Measurements from ENCODE around the gene FAM229B.

FAM229B gene

DNA sequence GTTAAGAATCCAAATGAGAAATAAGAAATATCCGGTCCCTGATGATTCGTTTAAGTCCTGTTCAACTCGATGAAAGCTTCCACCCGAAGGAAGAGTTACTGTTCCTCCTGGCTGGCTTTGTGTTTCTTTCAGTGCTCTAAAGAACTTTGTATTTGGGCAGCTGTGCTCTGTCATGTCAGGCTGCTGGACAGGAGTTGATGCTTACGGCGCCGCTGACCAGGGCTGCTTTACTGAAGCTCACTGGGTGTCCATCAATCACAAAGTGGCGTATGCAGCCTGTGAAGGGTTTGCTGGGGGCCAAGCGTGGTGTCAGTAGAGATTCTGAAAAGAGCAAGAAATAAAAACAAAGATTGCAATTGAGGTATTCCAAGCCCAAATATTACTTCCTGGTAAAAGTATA, 21.9 kb downstream of the FAM229B start:
- Histone ChIP-seq H3K4me2 (no peak overlapping the region), H3K27me3 (ENCODE audit: insufficient read depth, low read depth) (no peaks in the 10 kb centered on the region), H3K79me2 (ENCODE audit: insufficient read depth, low read depth) (no peaks in the 10 kb centered on the region), H3K4me1 (ENCODE audit: low read depth, poor library complexity, severe bottlenecking) (no peaks in the 10 kb centered on the region), H3K36me3 (ENCODE audit: insufficient read depth) (no peaks in the 10 kb centered on the region), H3K27ac (no peak overlapping the region), H3K4me3 (IDR thresholded peaks at IDR 0.05; ENCODE audit: insufficient read depth, low read depth, low read length) (no peak overlapping the region), H3K9ac (no peak overlapping the region), H4K20me1 (ENCODE audit: insufficient read depth) (no peaks in the 10 kb centered on the region), H2AFZ (ENCODE audit: low read depth) (no peak overlapping the region)
- TF ChIP-seq, protein P1, sequence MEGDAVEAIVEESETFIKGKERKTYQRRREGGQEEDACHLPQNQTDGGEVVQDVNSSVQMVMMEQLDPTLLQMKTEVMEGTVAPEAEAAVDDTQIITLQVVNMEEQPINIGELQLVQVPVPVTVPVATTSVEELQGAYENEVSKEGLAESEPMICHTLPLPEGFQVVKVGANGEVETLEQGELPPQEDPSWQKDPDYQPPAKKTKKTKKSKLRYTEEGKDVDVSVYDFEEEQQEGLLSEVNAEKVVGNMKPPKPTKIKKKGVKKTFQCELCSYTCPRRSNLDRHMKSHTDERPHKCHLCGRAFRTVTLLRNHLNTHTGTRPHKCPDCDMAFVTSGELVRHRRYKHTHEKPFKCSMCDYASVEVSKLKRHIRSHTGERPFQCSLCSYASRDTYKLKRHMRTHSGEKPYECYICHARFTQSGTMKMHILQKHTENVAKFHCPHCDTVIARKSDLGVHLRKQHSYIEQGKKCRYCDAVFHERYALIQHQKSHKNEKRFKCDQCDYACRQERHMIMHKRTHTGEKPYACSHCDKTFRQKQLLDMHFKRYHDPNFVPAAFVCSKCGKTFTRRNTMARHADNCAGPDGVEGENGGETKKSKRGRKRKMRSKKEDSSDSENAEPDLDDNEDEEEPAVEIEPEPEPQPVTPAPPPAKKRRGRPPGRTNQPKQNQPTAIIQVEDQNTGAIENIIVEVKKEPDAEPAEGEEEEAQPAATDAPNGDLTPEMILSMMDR (conservative IDR thresholded peaks at IDR 0.05; ENCODE audit: low read depth, low read length), result no peak

DNA sequence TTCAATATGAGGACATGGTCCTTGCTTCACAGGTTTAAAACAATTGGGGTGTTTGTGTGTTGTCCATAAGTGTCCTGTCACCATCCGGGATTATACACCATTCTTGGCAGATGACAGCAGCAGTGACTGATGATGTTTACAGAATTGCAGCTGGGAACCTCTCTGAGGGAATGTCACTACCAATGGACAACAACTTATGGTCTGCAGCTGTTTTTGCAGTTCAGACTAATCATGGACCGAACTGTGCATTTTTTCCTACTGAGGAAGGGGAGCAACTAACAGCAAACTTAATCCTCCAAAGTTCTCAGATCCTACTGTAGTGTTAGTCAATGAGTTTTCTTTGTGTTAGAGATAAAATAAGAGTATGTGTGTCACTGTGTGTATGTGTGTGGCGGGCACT, 26.0 kb downstream of the FAM229B start:
- TF ChIP-seq, protein P1 (conservative IDR thresholded peaks at IDR 0.05; ENCODE audit: low read depth, low read length), result no peak
- H3K27ac ChIP-seq, result no peak overlapping the region
- no peaks in the 10 kb centered on the region for H4K20me1 ChIP-seq (ENCODE audit: insufficient read depth)
- H3K27me3 ChIP-seq (ENCODE audit: insufficient read depth, low read depth), result no peaks in the 10 kb centered on the region
- H3K4me2 ChIP-seq, result no peak overlapping the region
- H3K36me3 ChIP-seq (ENCODE audit: insufficient read depth), result no peaks in the 10 kb centered on the region
- H3K4me3 ChIP-seq (IDR thresholded peaks at IDR 0.05; ENCODE audit: insufficient read depth, low read depth, low read length), result no peak overlapping the region
- H3K9ac ChIP-seq, result no peak overlapping the region
- H3K4me1 ChIP-seq (ENCODE audit: low read depth, poor library complexity, severe bottlenecking), result peaks cover 10% of the 10 kb centered on the region
- no peaks in the 10 kb centered on the region for H3K79me2 ChIP-seq (ENCODE audit: insufficient read depth, low read depth)
- H2AFZ ChIP-seq (ENCODE audit: low read depth), result no peak overlapping the region

DNA sequence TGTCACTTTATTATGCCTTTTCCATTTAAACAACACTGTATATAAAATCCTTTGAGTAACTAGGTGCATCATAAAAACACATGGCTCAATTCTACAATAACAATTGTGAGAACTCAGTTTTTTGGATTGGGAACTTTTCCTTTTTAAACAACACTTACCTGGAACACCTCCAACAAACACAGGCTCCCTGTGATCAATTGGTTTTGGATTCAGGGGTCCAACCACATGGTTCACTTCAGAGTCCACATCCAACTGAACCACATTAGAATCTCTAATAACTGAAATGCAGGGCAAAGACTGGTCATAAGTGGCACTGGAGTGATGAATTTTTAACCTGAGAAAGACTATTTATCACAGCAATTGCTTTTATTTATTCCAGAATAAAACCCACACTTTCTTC, 26.5 kb downstream of the FAM229B start:
- no peaks in the 10 kb centered on the region for H4K20me1 ChIP-seq (ENCODE audit: insufficient read depth)
- TF ChIP-seq, protein P1 (conservative IDR thresholded peaks at IDR 0.05; ENCODE audit: low read depth, low read length), result no peak
- no peak overlapping the region for H2AFZ ChIP-seq (ENCODE audit: low read depth)
- H3K79me2 ChIP-seq (ENCODE audit: insufficient read depth, low read depth), result no peaks in the 10 kb centered on the region
- no peaks in the 10 kb centered on the region for H3K27me3 ChIP-seq (ENCODE audit: insufficient read depth, low read depth)
- H3K36me3 ChIP-seq (ENCODE audit: insufficient read depth), result no peaks in the 10 kb centered on the region
- H3K27ac ChIP-seq, result no peak overlapping the region
- H3K4me3 ChIP-seq (IDR thresholded peaks at IDR 0.05; ENCODE audit: insufficient read depth, low read depth, low read length), result no peak overlapping the region
- no peak overlapping the region for H3K4me2 ChIP-seq
- peaks cover 10% of the 10 kb centered on the region for H3K4me1 ChIP-seq (ENCODE audit: low read depth, poor library complexity, severe bottlenecking)
- no peak overlapping the region for H3K9ac ChIP-seq

DNA sequence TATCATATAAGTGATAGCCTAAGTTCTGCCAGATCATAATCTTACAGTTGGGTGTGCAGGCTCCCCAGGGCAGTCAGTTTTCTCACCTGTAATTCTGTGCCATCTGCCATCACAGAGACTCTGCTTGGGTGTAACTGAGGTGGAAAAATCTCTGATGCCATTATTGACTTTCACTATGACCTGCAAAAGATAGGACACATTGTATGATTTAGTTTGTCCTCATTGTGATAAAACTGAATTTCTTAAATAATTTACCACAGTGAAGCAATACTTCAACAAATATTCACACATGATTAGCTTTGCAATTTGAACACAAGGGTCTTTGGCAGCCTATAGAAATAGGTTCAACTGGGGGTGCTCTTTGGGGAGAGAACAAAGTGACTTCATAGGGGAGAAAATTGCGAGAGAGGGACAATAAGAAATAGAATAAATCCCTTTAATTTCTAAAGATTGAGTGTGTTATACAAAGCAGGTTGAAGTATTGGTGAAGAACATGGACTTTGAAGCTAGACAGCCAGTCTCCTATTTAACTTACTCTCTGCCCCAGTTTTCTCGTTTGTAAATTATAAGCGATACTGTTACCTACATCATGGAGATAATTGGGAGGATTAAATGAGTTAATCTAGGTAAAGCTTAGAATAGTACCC, 27.3 kb downstream of the FAM229B start:
- no peak overlapping the region for H3K9ac ChIP-seq
- H2AFZ ChIP-seq (ENCODE audit: low read depth), result no peak overlapping the region
- H3K27me3 ChIP-seq (ENCODE audit: insufficient read depth, low read depth), result no peaks in the 10 kb centered on the region
- H4K20me1 ChIP-seq (ENCODE audit: insufficient read depth), result no peaks in the 10 kb centered on the region
- no peaks in the 10 kb centered on the region for H3K36me3 ChIP-seq (ENCODE audit: insufficient read depth)
- H3K4me3 ChIP-seq (IDR thresholded peaks at IDR 0.05; ENCODE audit: insufficient read depth, low read depth, low read length), result no peak overlapping the region
- H3K4me1 ChIP-seq (ENCODE audit: low read depth, poor library complexity, severe bottlenecking), result peaks cover 10% of the 10 kb centered on the region
- no peak overlapping the region for H3K27ac ChIP-seq
- no peak overlapping the region for H3K4me2 ChIP-seq
- H3K79me2 ChIP-seq (ENCODE audit: insufficient read depth, low read depth), result no peaks in the 10 kb centered on the region
- TF ChIP-seq, protein P1 (conservative IDR thresholded peaks at IDR 0.05; ENCODE audit: low read depth, low read length), result no peak

Measured in KMS-11 (cell line).